NCI-H2227 (cell line): ENCODE data around the gene MRC2.
A peak's percentile ranks its signal among the peaks of the same experiment; 100 is the strongest.

ENCODE experiments used
- DNase-seq: peaks from one replicate; lab custom pipeline; 2025; ENCODE audit not compliant: unreplicated experiment; lab: John Stamatoyannopoulos, UW

The MRC2 gene

GRCh38 chr17:62631936-62632924 is 4.8 kb downstream of the MRC2 start:
- no peak for DNase-seq

GRCh38 chr17:62637809-62638208 is 10.3 kb downstream of the MRC2 start:
- DNase-seq, result peak; percentile 32

GRCh38 chr17:62641153-62641552 is 13.7 kb downstream of the MRC2 start:
- DNase-seq, result no peak

- no peak for DNase-seq
These were observed 14.5 kb downstream of the MRC2 start for GRCh38 chr17:62641951-62642350.

- DNase-seq, result no peak
These were observed 16.0 kb downstream of the MRC2 start for GRCh38 chr17:62643496-62643895.

GRCh38 chr17:62644487-62645173 is 17.2 kb downstream of the MRC2 start:
- peak; percentile 96 for DNase-seq

DNA sequence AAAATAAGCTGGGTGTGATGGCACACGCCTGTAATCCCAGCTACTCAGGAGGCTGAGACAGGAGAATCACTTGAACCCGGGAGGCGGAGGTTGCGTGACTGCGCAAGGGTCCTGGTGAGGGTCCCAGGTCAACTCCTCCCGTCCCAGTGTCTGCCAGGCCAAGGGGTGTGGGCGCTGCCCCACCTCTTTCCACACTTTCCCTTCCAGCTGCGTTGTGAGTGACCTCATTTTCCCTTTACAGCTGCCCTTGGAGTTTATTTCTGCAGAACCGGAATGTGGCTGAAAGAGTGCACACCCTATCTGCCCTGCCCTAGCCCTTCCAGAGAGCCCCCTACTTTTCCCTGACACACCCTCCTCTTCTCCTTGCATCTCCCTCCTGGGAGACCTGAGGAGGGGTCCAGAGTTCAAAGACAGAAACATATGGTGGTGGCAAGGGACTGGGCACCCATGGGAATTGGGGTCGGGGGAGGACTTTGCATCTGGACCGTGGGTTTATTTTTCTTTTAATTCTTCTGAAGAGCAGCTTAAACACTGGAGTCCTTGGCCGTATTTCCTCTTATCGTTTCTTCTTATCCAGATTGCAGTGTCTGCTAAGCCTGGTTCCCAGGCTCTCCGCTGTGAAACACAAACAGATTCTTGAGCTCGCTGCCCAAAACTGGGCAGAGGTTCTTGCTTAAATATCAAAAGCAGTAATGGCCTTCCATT is 20.9 kb downstream of the MRC2 start:
- DNase-seq, result no peak

GRCh38 chr17:62648956-62649294 is 21.5 kb downstream of the MRC2 start:
- no peak for DNase-seq

DNA sequence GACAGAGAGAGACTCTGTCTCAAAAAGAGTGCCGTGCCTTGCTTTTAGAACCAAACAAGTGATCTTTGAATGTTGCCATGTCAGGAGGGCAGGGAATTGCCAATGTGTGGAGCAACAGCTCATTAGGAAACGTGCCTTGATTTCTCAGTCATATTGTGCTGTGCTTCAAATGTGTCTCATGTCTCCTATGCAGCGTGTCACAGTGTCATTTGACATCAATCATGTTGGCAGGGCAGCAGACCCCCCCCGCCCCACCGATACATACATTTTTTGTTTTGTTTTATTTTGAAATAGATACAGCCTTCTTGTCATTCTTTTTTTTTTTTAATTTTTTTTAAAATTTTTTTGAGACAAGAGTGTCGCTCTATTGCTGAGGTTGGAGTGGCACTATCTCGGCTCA is 22.1 kb downstream of the MRC2 start:
- no peak for DNase-seq

DNA sequence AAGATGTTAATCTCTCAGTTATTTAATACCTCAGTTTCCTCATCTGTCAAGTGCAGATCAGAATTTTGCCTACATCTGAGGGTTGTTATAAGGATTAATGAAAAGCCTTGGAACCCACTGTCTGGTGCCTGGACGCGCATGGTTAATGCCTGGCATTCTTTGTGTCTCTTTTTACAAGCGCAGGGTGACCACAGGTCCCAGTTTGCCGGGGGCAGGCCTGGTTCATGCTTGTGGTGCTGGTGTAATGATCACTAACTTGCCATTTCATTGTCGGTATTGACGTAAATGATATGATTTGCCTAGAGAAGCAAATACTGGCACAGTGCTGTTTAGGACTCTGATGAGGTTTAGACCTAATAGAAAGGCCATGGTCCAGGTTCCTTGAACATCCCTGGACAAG is 23.1 kb downstream of the MRC2 start:
- no peak for DNase-seq

GRCh38 chr17:62652251-62653001 is 25.0 kb downstream of the MRC2 start:
- peak; percentile 68 for DNase-seq

- peak; percentile 91 for DNase-seq
These were observed 25.7 kb downstream of the MRC2 start for GRCh38 chr17:62653002-62653825.

DNA sequence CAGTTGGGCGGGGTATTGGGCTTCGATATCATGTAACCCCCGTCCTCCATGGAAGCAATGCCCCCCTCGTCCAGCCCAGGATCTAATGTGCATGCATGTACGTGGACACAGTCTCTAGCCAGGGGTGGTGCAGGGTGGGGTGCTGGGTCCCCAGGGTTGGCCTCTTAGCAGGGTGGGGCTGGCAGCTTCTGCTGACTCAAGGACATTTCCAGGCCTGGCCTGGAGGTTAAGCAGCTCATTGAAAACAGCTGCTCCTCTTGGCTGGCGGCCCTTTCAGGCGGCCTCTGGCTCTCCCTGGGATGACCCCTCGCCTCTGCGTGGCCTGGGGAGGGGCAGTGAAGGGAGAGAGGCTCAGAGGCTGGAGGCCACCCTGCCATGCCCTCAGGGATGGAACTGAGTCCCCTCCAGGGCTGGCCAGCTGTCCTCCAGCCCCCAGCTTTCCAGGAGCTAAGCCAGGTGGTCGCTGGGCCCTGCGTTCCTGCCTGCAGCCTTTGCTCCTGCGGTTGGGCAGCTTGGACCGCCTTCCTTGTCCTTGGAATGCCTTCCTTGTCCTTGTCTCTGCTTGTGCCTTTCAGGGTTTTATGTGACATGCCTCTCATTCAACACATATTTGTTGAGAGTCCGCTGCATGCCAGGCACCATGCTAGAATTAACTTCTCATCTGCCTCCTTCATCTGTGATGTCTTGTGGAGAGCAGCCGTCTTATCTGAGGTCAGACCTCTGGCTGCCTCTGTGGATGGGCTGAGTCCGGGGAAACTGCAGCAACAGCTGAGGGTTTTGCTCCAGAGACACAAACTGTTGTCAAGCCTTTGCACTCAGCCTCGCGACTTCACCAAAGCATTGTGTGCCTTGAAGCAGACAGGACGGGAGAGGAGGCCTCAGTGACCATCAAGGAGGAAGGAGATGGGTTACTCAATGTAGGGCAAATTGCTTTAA is 26.6 kb downstream of the MRC2 start:
- no peak for DNase-seq

- no peak for DNase-seq
These were observed 28.2 kb downstream of the MRC2 start for GRCh38 chr17:62655656-62656055.

DNA sequence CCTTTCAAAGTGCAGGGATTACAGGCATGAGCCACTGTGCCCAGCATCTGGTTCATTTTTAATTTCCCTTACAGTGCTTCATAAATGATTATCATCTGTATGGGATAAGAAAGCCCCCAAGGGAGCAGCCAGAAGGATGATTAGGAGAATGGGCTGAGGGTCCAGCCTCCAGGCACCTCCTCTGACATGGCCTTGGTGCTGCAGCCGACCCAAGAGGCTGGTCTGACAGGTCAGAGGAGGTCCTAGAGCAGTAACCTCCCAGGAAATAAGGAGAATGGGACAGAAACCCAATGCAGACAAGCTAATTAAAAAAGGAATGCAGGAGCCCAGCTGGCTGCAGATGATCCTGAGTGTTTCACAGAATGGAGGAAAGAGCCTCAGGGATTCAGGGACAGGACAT is 29.0 kb downstream of the MRC2 start:
- no peak for DNase-seq

DNA sequence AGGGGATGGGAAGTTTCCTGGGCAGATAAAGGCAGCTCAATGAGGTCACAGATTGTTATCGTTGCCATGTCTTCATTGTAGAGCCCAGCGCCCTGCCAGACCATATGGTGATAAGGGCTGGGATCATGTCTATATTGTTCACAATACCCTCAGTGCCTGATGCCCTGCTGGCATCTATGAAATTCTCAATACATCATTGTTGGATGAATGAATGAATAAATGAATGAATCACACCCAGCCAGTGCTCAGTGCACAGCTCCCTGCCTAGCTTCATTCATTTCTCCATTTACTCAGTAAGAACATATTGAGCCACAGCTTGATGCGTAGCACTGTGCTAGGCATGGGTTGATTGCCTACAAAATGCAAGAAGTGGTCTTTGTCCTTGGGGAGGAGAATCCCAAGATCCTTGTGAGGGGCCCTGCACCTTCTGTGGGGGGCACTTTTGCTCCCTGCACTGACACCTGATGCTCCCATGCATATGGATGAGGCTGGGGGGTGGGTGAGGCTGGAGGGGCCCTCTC is 29.7 kb downstream of the MRC2 start:
- DNase-seq, result no peak

- DNase-seq, result no peak
These were observed 30.2 kb downstream of the MRC2 start for GRCh38 chr17:62657690-62658089.

DNA sequence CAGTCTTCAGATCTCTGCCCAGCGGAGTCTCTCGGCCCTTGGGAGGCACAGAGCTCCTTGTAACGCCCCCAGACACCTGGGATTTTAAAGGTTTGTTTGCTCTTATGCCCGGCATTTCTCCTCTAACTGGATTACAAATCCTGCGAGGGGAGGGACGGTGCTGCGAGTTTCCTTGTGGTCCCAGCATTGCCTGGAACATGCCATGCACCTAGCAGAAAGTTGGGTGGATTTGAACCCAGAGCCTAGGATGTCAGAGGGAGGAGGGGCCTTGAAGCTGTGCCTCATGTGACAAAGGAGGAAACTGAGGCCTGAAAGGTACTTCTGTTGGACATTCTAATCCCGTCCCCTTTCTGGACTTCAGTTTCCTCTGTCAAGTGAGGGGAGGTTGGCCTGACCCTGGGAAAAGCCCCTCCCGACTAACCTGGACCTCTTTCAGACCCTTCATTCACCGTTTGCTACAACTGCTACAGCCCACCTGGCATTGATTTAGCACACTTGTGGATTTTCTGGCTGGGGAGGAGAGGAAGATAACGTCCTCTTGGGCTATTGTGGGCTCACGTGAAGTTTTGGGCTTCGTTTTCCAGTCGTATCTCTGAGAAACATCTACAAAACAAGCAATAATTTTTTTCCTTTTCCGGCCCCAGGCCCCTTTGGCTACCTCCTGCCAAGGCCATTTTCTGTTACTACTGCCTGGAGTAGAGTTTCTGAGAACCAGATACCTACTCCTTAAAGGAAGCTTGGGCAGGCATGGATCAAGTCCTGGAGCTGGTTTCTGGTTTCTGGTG is 30.9 kb downstream of the MRC2 start:
- no peak for DNase-seq
